ENCODE results near the gene SNAP91.
A peak's percentile ranks its signal among the peaks of the same experiment; 100 is the strongest.

The SNAP91 gene

DNA sequence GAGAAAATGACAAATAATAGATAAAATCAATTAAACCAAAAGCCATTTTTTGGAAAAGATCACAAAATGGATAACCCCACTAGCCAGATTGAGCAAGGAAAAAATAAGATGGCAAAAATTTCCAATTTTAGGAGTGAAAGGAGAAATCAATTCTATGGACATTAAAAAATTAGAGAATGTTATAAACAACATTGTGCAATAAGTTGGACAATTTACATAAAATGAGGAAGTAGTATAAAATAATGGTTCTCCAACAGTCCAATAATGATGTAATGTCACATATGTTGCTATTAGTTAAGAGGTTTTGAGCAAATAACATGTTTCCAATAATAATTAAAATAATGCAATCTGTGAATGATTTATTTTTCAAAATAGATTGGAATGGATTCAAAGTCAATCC lies 3.1 kb upstream of the SNAP91 start:
- peaks cover 2% of the 10 kb centered on the region; the same call in 1 of the 2 replicates for H3K9me3 ChIP-seq (ENCODE audit: insufficient read depth, low read depth, low read length)
- no peaks in the 10 kb centered on the region for H3K4me1 ChIP-seq (ENCODE audit: insufficient read depth, low read length)
- no peak overlapping the region for H3K4me3 ChIP-seq (ENCODE audit: low read length)
- H3K36me3 ChIP-seq (ENCODE audit: insufficient read depth, low read length), result no peaks in the 10 kb centered on the region
- H3K27me3 ChIP-seq (ENCODE audit: insufficient read depth, low read length), result peaks cover 41% of the 10 kb centered on the region
- no peak overlapping the region for H3K9ac ChIP-seq (ENCODE audit: low read depth, low read length)
- no peak overlapping the region for H3K27ac ChIP-seq (ENCODE audit: low read depth, low read length)

GRCh38 chr6:83709748-83710050 lies 798 bp upstream of the SNAP91 start:
- Histone ChIP-seq H3K9me3 (ENCODE audit: insufficient read depth, low read depth, low read length) (peaks cover 2% of the 10 kb centered on the region; the same call in 1 of the 2 replicates), H3K9ac (ENCODE audit: low read depth, low read length) (no peak overlapping the region), H3K4me1 (ENCODE audit: insufficient read depth, low read length) (no peaks in the 10 kb centered on the region), H3K36me3 (ENCODE audit: insufficient read depth, low read length) (no peaks in the 10 kb centered on the region), H3K27me3 (ENCODE audit: insufficient read depth, low read length) (peaks cover 63% of the 10 kb centered on the region), H3K27ac (ENCODE audit: low read depth, low read length) (no peak overlapping the region), H3K4me3 (ENCODE audit: low read length) (peak overlapping the region; percentile 68)
- WGBS, result 42% methylated on average over 7 of the region's 8 CpGs

DNA sequence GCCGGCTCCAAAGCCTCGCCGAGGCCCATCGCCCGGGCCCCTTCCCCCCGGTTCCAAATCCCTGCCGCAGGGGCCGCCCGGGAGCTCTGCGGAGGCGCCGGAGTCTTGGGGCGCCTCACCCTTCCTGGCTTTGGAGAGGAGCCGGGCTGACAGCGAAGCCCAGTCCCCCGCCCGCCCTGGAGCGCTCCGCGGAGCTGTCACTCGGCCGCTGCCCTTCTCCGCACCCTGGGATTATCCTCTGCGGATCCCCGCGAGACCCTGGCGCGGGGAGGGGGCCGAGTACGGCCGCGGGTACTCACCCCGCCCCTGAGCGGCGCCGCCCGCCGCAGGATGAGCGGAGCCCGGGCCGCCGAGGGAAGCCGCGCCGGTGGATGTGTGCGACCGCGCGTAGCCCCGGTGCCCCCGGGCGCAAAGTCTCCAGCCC lies 343 bp downstream of the SNAP91 start:
- Histone ChIP-seq H3K9me3 (ENCODE audit: insufficient read depth, low read depth, low read length) (peaks cover 2% of the 10 kb centered on the region; the same call in 1 of the 2 replicates), H3K4me3 (ENCODE audit: low read length) (peak overlapping the region; percentile 68), H3K27me3 (ENCODE audit: insufficient read depth, low read length) (peaks cover 72% of the 10 kb centered on the region), H3K9ac (ENCODE audit: low read depth, low read length) (no peak overlapping the region), H3K36me3 (ENCODE audit: insufficient read depth, low read length) (no peaks in the 10 kb centered on the region), H3K4me1 (ENCODE audit: insufficient read depth, low read length) (no peaks in the 10 kb centered on the region), H3K27ac (ENCODE audit: low read depth, low read length) (no peak overlapping the region)
- under 1% methylated on average over 52 of the region's 52 CpGs for WGBS

GRCh38 chr6:83707829-83708545 lies 914 bp downstream of the SNAP91 start:
- under 1% methylated on average over 53 of the region's 53 CpGs for WGBS
- H3K4me3 ChIP-seq (ENCODE audit: low read length), result peak overlapping the region; percentile 68

GRCh38 chr6:83702749-83703148 lies 6.2 kb downstream of the SNAP91 start:
- no peaks in the 10 kb centered on the region for H3K9me3 ChIP-seq (ENCODE audit: insufficient read depth, low read depth, low read length)
- WGBS, result no CpG with 5 or more reads among the region's 2 CpGs

More at GRCh38 chr6:83707829-83708545, 914 bp downstream of the SNAP91 start:
- Histone ChIP-seq H3K4me1 (ENCODE audit: insufficient read depth, low read length) (no peaks in the 10 kb centered on the region), H3K9me3 (ENCODE audit: insufficient read depth, low read depth, low read length) (peaks cover 2% of the 10 kb centered on the region; the same call in 1 of the 2 replicates), H3K27me3 (ENCODE audit: insufficient read depth, low read length) (peaks cover 74% of the 10 kb centered on the region), H3K36me3 (ENCODE audit: insufficient read depth, low read length) (no peaks in the 10 kb centered on the region), H3K9ac (ENCODE audit: low read depth, low read length) (no peak overlapping the region), H3K27ac (ENCODE audit: low read depth, low read length) (no peak overlapping the region)

GRCh38 chr6:83702077-83702476 lies 6.8 kb downstream of the SNAP91 start:
- Histone ChIP-seq H3K4me1 (ENCODE audit: insufficient read depth, low read length) (no peaks in the 10 kb centered on the region), H3K27ac (ENCODE audit: low read depth, low read length) (no peak overlapping the region), H3K27me3 (ENCODE audit: insufficient read depth, low read length) (peaks cover 34% of the 10 kb centered on the region), H3K4me3 (ENCODE audit: low read length) (no peak overlapping the region), H3K9me3 (ENCODE audit: insufficient read depth, low read depth, low read length) (no peaks in the 10 kb centered on the region), H3K9ac (ENCODE audit: low read depth, low read length) (no peak overlapping the region), H3K36me3 (ENCODE audit: insufficient read depth, low read length) (no peaks in the 10 kb centered on the region)
- WGBS, result no CpG with 5 or more reads among the region's 1 CpG

More at GRCh38 chr6:83702749-83703148, 6.2 kb downstream of the SNAP91 start:
- Histone ChIP-seq H3K4me3 (ENCODE audit: low read length) (no peak overlapping the region), H3K36me3 (ENCODE audit: insufficient read depth, low read length) (no peaks in the 10 kb centered on the region), H3K27ac (ENCODE audit: low read depth, low read length) (no peak overlapping the region), H3K4me1 (ENCODE audit: insufficient read depth, low read length) (no peaks in the 10 kb centered on the region), H3K9ac (ENCODE audit: low read depth, low read length) (no peak overlapping the region), H3K27me3 (ENCODE audit: insufficient read depth, low read length) (peaks cover 41% of the 10 kb centered on the region)

DNA sequence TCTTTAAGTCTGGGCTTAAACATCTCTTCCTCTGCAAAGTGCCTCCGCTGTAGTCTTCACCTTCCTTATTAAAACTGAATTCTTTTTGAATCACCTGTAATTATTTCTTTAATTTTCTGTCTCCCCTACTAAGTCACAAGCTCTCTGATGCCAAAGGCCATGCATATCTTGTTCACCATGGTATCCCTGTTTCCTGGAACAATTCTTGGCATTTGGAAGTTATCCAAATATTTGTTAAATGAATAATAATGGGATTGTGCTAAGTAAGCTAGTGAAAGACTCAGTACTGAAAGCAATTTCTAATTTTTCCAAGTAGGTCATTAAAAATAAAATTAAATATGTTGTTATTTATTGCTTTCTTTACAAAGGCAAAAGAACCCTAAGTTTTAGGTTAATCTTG lies 12.2 kb downstream of the SNAP91 start:
- Histone ChIP-seq H3K27ac (ENCODE audit: low read depth, low read length) (no peak overlapping the region), H3K4me1 (ENCODE audit: insufficient read depth, low read length) (no peaks in the 10 kb centered on the region), H3K4me3 (ENCODE audit: low read length) (no peak overlapping the region), H3K9me3 (ENCODE audit: insufficient read depth, low read depth, low read length) (no peaks in the 10 kb centered on the region), H3K36me3 (ENCODE audit: insufficient read depth, low read length) (no peaks in the 10 kb centered on the region), H3K9ac (ENCODE audit: low read depth, low read length) (no peak overlapping the region), H3K27me3 (ENCODE audit: insufficient read depth, low read length) (no peaks in the 10 kb centered on the region)
- WGBS, result 95% methylated on average over 1 of the region's 1 CpG

- H3K4me1 ChIP-seq (ENCODE audit: insufficient read depth, low read length), result no peaks in the 10 kb centered on the region
- no peak overlapping the region for H3K9ac ChIP-seq (ENCODE audit: low read depth, low read length)
- H3K4me3 ChIP-seq (ENCODE audit: low read length), result no peak overlapping the region
- H3K27me3 ChIP-seq (ENCODE audit: insufficient read depth, low read length), result no peaks in the 10 kb centered on the region
- WGBS, result 96% methylated on average over 3 of the region's 3 CpGs
- no peak overlapping the region for H3K27ac ChIP-seq (ENCODE audit: low read depth, low read length)
- H3K9me3 ChIP-seq (ENCODE audit: insufficient read depth, low read depth, low read length), result no peaks in the 10 kb centered on the region
- no peaks in the 10 kb centered on the region for H3K36me3 ChIP-seq (ENCODE audit: insufficient read depth, low read length)
Measured at GRCh38 chr6:83685481-83685880, 23.4 kb downstream of the SNAP91 start.

GRCh38 chr6:83677791-83678190 lies 31.1 kb downstream of the SNAP91 start:
- Histone ChIP-seq H3K9me3 (ENCODE audit: insufficient read depth, low read depth, low read length) (no peaks in the 10 kb centered on the region), H3K27me3 (ENCODE audit: insufficient read depth, low read length) (no peaks in the 10 kb centered on the region)

GRCh38 chr6:83637953-83638352 lies 70.9 kb downstream of the SNAP91 start:
- WGBS, result 96% methylated on average over 7 of the region's 7 CpGs
- Histone ChIP-seq H3K9me3 (ENCODE audit: insufficient read depth, low read depth, low read length) (no peaks in the 10 kb centered on the region), H3K4me3 (ENCODE audit: low read length) (no peak overlapping the region), H3K27me3 (ENCODE audit: insufficient read depth, low read length) (no peaks in the 10 kb centered on the region), H3K9ac (ENCODE audit: low read depth, low read length) (no peak overlapping the region), H3K27ac (ENCODE audit: low read depth, low read length) (no peak overlapping the region), H3K36me3 (ENCODE audit: insufficient read depth, low read length) (no peaks in the 10 kb centered on the region), H3K4me1 (ENCODE audit: insufficient read depth, low read length) (0 out of 2 replicates have a peak, but pooled peaks cover 8% of the 10 kb centered on the region)

More at GRCh38 chr6:83677791-83678190, 31.1 kb downstream of the SNAP91 start:
- Histone ChIP-seq H3K36me3 (ENCODE audit: insufficient read depth, low read length) (no peaks in the 10 kb centered on the region), H3K9ac (ENCODE audit: low read depth, low read length) (no peak overlapping the region), H3K4me1 (ENCODE audit: insufficient read depth, low read length) (no peaks in the 10 kb centered on the region), H3K4me3 (ENCODE audit: low read length) (no peak overlapping the region), H3K27ac (ENCODE audit: low read depth, low read length) (no peak overlapping the region)

DNA sequence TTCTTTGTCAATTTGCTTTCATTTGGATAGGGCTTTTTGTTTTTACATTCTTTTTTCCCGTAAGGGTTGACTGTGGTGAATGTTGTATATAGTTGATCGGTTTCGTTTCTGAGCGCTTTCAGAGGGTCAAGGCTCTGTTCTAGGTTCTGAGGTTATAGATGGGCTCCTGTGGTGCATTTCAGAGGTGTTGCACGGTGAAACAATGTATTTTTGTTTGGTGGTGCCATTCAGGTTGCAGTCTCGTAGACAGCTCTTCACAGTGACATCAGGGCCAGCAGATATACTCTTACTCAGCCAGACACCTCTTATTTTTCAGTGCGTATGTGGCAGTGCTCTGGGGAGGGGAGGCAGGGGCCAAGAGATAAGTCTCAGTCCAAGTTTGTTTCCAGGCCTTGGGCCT lies 72.1 kb downstream of the SNAP91 start:
- WGBS, result 91% methylated on average over 7 of the region's 7 CpGs
- Histone ChIP-seq H3K4me3 (ENCODE audit: low read length) (no peak overlapping the region), H3K9ac (ENCODE audit: low read depth, low read length) (no peak overlapping the region), H3K36me3 (ENCODE audit: insufficient read depth, low read length) (no peaks in the 10 kb centered on the region), H3K4me1 (ENCODE audit: insufficient read depth, low read length) (0 out of 2 replicates have a peak, but pooled peaks cover 8% of the 10 kb centered on the region), H3K9me3 (ENCODE audit: insufficient read depth, low read depth, low read length) (no peaks in the 10 kb centered on the region), H3K27me3 (ENCODE audit: insufficient read depth, low read length) (no peaks in the 10 kb centered on the region), H3K27ac (ENCODE audit: low read depth, low read length) (no peak overlapping the region)

DNA sequence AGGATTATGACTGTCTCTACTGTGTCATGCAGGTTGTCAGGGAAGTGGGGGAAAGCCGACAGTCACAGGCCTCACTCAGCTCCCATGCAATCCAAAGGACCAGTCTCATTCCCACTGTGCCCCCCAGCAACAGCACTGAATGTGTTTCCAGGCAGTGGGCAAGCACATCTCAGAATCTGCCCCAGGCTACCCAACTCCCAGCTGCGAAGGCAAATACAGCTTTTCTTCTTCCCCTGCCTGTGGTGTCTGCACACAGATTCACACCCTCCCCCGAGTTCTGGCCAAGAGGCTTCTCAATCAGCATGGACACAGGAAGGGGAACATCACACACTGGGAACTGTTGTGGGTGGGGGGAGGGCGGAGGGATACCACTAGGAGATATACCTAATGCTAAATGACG lies 75.3 kb downstream of the SNAP91 start:
- 68% methylated on average over 3 of the region's 5 CpGs for whole genome bisulfite sequencing
- no peak overlapping the region for H3K27ac ChIP-seq (ENCODE audit: low read depth, low read length)

More for the DNA sequence above, 75.3 kb downstream of the SNAP91 start:
- H3K4me3 ChIP-seq (ENCODE audit: low read length), result no peak overlapping the region
- no peaks in the 10 kb centered on the region for H3K36me3 ChIP-seq (ENCODE audit: insufficient read depth, low read length)
- H3K4me1 ChIP-seq (ENCODE audit: insufficient read depth, low read length), result 0 out of 2 replicates have a peak, but pooled peaks cover 8% of the 10 kb centered on the region
- no peaks in the 10 kb centered on the region for H3K27me3 ChIP-seq (ENCODE audit: insufficient read depth, low read length)
- no peaks in the 10 kb centered on the region for H3K9me3 ChIP-seq (ENCODE audit: insufficient read depth, low read depth, low read length)
- no peak overlapping the region for H3K9ac ChIP-seq (ENCODE audit: low read depth, low read length)

All from HUES64 (cell line).